Measurements from ENCODE around the gene METTL14. TPM values are rescaled to one million over a fixed set of nuclear protein-coding genes. Genes with fewer than 3 reads are reported as not detected.

The METTL14 gene
- total and polyA plus RNA-seq, 2 donors (not counting 1 experiment from before 2014, with no cell fraction given) = 8.0 to 74.8 TPM

DNA sequence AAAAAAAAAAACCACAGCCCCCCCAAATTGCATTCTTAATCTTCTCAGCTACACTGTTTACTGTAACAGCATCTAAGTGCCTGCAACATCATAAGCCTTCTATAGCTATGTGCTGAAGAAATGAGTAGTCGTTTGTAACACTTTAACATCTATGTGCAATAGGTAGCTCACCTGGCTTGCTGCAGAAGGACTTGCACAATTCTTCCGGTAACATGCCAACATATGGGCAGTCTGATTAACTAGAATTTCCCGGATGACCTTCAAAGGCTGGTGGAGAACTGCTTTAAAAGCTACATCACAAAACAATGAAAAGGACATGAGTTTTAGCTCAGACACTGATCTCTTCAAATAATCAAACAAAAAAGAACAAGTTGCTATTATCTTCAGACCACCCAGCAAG lies 52.9 kb downstream of the METTL14 start:
- H3K27me3 Mint-ChIP-seq = no peaks in the 10 kb centered on the region
- DNase-seq = no peak
- no peak for TF ChIP-seq EZH2 (IDR thresholded peaks at IDR 0.05; ENCODE audit: borderline replicate concordance, insufficient read depth, low read depth, low read length, poor library complexity, severe bottlenecking)
- TF ChIP-seq, protein P1, sequence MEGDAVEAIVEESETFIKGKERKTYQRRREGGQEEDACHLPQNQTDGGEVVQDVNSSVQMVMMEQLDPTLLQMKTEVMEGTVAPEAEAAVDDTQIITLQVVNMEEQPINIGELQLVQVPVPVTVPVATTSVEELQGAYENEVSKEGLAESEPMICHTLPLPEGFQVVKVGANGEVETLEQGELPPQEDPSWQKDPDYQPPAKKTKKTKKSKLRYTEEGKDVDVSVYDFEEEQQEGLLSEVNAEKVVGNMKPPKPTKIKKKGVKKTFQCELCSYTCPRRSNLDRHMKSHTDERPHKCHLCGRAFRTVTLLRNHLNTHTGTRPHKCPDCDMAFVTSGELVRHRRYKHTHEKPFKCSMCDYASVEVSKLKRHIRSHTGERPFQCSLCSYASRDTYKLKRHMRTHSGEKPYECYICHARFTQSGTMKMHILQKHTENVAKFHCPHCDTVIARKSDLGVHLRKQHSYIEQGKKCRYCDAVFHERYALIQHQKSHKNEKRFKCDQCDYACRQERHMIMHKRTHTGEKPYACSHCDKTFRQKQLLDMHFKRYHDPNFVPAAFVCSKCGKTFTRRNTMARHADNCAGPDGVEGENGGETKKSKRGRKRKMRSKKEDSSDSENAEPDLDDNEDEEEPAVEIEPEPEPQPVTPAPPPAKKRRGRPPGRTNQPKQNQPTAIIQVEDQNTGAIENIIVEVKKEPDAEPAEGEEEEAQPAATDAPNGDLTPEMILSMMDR (IDR thresholded peaks at IDR 0.05) = no peak
- Histone ChIP-seq H3K9me3 (ENCODE audit: control extremely low read depth in 1 of 3, control insufficient read depth in 2 of 3, insufficient read depth in 1 of 3, low read length in 2 of 3) (no peaks in the 10 kb centered on the region), H3K4me1 (ENCODE audit: control insufficient read depth in 2 of 2, insufficient read depth in 2 of 2, low read length in 2 of 2) (no peaks in the 10 kb centered on the region), H4K20me1 (ENCODE audit: control insufficient read depth, insufficient read depth, low read length, poor library complexity, severe bottlenecking) (no peaks in the 10 kb centered on the region), H3K79me2 (ENCODE audit: control insufficient read depth, insufficient read depth, low read length) (no peaks in the 10 kb centered on the region), H3K9ac (ENCODE audit: low read length) (no peak overlapping the region), H3K27ac (ENCODE audit: low read length in 2 of 2) (no peak overlapping the region), H3K36me3 (replicated peaks in 1 of 2; ENCODE audit: control extremely low read depth in 1 of 2, control insufficient read depth in 1 of 2, extremely low read depth in 1 of 2, insufficient read depth in 2 of 2, low read length in 1 of 2) (peaks cover 1 to 23% of the 10 kb centered on the region in 2 experiments), H3K27me3 (replicated peaks in 1 of 4; ENCODE audit: control extremely low read depth in 1 of 4, control insufficient read depth in 3 of 4, insufficient read depth in 4 of 4, low read length in 3 of 4) (no peaks in the 10 kb centered on the region), H3K4me3 (ENCODE audit: control extremely low read depth in 1 of 5, extremely low read depth in 1 of 5, insufficient read depth in 1 of 5, low read depth in 2 of 5, low read length in 4 of 5) (no peak overlapping the region), H3K4me2 (replicated peaks; ENCODE audit: low read depth, low read length, poor library complexity, severe bottlenecking) (no peak overlapping the region), H2AFZ (ENCODE audit: insufficient read depth, low read depth, low read length, poor library complexity, severe bottlenecking) (no peak overlapping the region)
- 100% methylated on average over 3 of the region's 3 CpGs for WGBS (ENCODE audit: insufficient coverage)
- no peak overlapping the region for H3K27ac Mint-ChIP-seq
- ATAC-seq (ENCODE audit: low read depth) = no peak
- ChIA-PET POLR2A (no interaction called here), CTCF (interaction anchor here (0.7 to 1.8 kb wide), 3 partner anchors 9 to 153 kb away, joined by 3 to 8 read pairs (median 3); no protein-coding TSS in a partner anchor)
- intact Hi-C loops (cut with micrococcal nuclease) = no loop called here
- H3K4me1 Mint-ChIP-seq = no peaks in the 10 kb centered on the region
- no peaks in the 10 kb centered on the region for H3K9me3 Mint-ChIP-seq (ENCODE audit: insufficient read depth)
- H3K4me3 Mint-ChIP-seq = no peak overlapping the region

DNA sequence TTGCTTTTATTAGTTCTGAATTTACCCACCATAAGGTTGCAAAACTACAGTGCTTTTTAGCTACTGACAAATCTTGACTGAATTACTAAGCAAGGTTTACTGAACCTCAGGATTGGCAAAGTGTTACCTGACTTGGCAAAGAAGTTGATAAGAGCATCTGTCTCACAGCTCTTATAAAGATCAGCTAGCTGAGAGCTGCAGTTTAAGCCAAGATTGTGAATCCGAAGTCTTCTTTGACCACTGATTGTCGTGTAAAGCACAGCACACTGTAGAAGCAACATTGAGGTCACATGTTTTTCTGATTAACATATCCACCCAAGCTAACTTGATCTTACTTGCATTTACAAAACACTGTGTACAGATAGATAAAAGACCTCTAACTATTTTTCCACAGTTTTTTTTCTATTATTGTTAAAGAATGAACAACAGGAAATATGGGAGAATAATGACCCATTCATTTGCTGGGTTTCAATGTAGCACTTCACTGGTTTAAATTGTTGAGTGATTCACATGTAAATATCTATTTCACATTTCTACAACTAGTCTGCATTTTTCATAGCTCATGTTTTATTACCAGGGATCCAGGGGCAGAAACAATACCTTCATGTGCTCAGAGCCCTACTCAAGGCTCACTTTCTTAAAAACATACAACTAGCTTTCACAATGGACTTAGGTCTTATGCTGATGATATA lies 54.0 kb downstream of the METTL14 start:
- ATAC-seq (ENCODE audit: low read depth) (no peak), DNase-seq (no peak)
- intact Hi-C loops (cut with micrococcal nuclease) = no loop called here
- Histone ChIP-seq H3K9me3 (ENCODE audit: control extremely low read depth in 1 of 3, control insufficient read depth in 2 of 3, insufficient read depth in 1 of 3, low read length in 2 of 3) (no peaks in the 10 kb centered on the region), H3K27me3 (replicated peaks in 1 of 4; ENCODE audit: control extremely low read depth in 1 of 4, control insufficient read depth in 3 of 4, insufficient read depth in 4 of 4, low read length in 3 of 4) (no peaks in the 10 kb centered on the region), H3K36me3 (replicated peaks in 1 of 2; ENCODE audit: control extremely low read depth in 1 of 2, control insufficient read depth in 1 of 2, extremely low read depth in 1 of 2, insufficient read depth in 2 of 2, low read length in 1 of 2) (peaks cover 0 to 23% of the 10 kb centered on the region in 2 experiments), H3K4me1 (ENCODE audit: control insufficient read depth in 2 of 2, insufficient read depth in 2 of 2, low read length in 2 of 2) (no peaks in the 10 kb centered on the region), H3K79me2 (ENCODE audit: control insufficient read depth, insufficient read depth, low read length) (no peaks in the 10 kb centered on the region), H3K4me3 (ENCODE audit: control extremely low read depth in 1 of 5, extremely low read depth in 1 of 5, insufficient read depth in 1 of 5, low read depth in 2 of 5, low read length in 4 of 5) (no peak overlapping the region), H3K27ac (ENCODE audit: low read length in 2 of 2) (no peak overlapping the region), H4K20me1 (ENCODE audit: control insufficient read depth, insufficient read depth, low read length, poor library complexity, severe bottlenecking) (no peaks in the 10 kb centered on the region), H3K4me2 (replicated peaks; ENCODE audit: low read depth, low read length, poor library complexity, severe bottlenecking) (no peak overlapping the region), H2AFZ (ENCODE audit: insufficient read depth, low read depth, low read length, poor library complexity, severe bottlenecking) (no peak overlapping the region), H3K9ac (ENCODE audit: low read length) (no peak overlapping the region)
- no peaks in the 10 kb centered on the region for H3K27me3 Mint-ChIP-seq
- H3K4me1 Mint-ChIP-seq = no peaks in the 10 kb centered on the region
- CTCF ChIA-PET = interaction anchor here (1.2 to 1.8 kb wide), 5 partner anchors 9 to 152 kb away, joined by 3 to 8 read pairs (median 3); partner anchors contain the start of gene SYNPO2
- no peak overlapping the region for H3K4me3 Mint-ChIP-seq
- 100% methylated on average over 2 of the region's 2 CpGs for WGBS (ENCODE audit: insufficient coverage)
- no peak overlapping the region for H3K27ac Mint-ChIP-seq
- no peak for TF ChIP-seq EZH2 (IDR thresholded peaks at IDR 0.05; ENCODE audit: borderline replicate concordance, insufficient read depth, low read depth, low read length, poor library complexity, severe bottlenecking)
- TF ChIP-seq, protein P1 (IDR thresholded peaks at IDR 0.05) = no peak
- POLR2A ChIA-PET = no interaction called here
- H3K9me3 Mint-ChIP-seq (ENCODE audit: insufficient read depth) = no peaks in the 10 kb centered on the region

Measured in B cell (primary cell).